Right ventricle myocardium inferior (tissue), 1 donor: Measurements from ENCODE around the gene C5orf15. TPM values are rescaled to one million over a fixed set of nuclear protein-coding genes. Genes with fewer than 3 reads are reported as not detected.
A peak's percentile ranks its signal among the peaks of the same experiment; 100 is the strongest.

ENCODE experiments used
- ATAC-seq: fragments of 200-7000 bp; cut with Tn5 transposase; one replicate; pipeline ENCODE4 v1.9.1; 2020; ENCODE audit warnings: mild to moderate bottlenecking, moderate library complexity
- DNase-seq: peaks from one replicate; pipeline ENCODE4 v3.0.0; 2021; ENCODE audit errors: missing footprints
- intact Hi-C: fragments of 100-400 bp; cut with DNase I; formaldehyde crosslinking; loops from one replicate; pipeline ENCODE4 v1.11.0; 2022
- total RNA-seq: library from RNA; stranded (reverse); fragmentation: NEBNext Ultra II Directional; extraction: Animal tissue kit (Norgen Biotek cat#: 25700); gene quantifications from one replicate; pipeline ENCODE4 v1.2.1, GENCODE V29; 2021
- donor health status: DM: no; HTN: yes; CAD: no; lungs with severe emphysema.

The C5orf15 gene
- total RNA-seq, 1 donor from 2014 or later = 34.1 TPM

DNA sequence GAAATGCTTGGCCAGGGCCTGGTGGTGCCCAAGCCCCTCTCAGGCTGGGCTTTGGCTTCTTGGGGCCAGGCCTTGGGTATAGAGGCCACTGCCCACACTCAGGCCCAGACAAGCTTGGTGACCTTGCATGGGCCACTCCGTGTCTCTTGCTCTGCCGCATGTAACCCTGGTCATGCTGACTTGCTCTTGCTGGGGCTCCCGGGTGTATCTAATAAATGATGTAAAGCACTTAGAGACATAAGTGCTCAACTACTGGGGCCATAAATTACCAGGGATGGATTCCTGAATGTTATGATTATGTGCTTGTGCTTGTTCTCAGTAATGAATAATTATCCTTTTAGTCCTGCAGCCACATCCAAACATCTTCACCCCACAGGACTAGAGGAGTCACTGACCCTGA, 54.0 kb downstream of the C5orf15 start:
- ATAC-seq = no peak
- DNase-seq = no peak
- intact Hi-C loops = loop anchor here (5.0 kb wide), 1 partner anchor 38 kb away; no protein-coding TSS in a partner anchor

DNA sequence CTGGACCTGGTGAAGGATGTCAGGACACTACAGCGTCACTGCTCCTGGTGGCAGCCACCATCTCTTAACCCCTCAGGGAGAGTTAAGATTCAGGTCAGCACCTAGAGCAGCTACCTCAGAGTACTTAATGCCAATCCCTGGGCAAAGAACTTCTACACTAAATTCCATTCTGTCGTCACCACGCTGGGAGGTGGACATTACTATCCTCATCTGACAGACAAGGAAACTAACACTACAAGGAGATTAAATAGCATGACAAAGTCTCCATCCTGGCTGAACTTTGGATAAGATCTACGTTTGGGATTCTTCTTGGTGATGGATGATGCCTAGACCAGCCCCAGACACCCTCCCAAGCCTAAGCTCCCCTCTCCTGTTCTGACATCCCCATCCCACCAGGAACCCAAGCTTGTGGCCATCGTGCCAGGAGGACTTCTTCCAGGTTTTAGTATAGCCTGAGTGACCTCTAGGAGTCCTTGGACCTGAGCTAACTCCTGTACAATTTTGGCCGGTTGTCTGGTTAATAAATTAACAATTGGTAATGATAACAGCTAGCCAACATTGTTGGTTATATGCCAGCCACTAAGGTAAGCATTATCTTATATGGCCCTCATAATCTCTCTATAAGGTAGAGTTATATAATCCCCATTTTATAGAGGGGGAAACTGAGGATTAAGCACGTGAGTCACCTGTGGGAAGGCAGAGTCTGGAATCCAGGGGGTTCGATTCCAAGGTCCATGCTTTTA, 54.8 kb downstream of the C5orf15 start:
- ATAC-seq (no peak), DNase-seq (no peak)

DNA sequence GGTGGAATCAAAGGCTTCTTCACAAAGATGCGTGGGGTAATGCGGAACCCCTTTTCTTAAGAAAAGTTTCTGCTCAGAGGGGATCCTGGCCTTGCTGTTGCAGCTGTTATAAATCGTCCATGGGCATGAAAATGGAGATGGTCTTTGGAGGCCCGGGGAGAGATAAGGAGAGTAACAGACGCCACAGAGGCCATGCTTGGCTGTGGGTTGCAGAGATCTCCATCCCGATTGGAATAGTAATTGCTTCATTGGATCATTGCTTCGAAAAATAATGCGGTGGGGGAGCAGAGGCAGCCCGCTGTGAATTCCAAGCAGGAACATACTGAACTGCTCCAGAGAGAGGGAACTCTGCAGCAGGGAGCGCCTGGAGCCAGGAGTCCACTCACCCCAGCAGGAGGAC, 55.5 kb downstream of the C5orf15 start:
- ATAC-seq (no peak), DNase-seq (no peak)
- intact Hi-C loops = loop anchor here (5.0 kb wide), 1 partner anchor 39 kb away; no protein-coding TSS in a partner anchor

More for the DNA sequence above, 54.8 kb downstream of the C5orf15 start:
- intact Hi-C loops = loop anchor here (5.0 kb wide), 1 partner anchor 39 kb away; no protein-coding TSS in a partner anchor

DNA sequence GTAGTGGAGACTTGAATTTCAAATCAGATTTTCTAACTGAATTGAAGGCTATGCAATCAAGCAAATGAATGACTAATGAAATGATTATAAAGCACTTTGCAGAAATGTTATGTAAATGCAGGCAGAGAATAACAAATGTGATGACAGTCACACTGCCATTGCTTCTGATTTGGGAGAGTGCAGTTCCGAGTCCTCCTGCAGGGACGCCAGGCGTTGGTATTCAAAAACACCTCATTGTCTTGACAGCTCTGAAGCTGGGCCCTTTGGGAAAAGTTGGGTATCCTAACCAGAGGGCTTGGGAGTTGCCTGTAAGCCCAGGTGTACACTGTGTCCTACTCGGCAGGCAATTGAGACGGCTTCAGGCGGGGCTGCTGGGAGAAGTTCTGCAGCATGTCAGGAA, 57.9 kb downstream of the C5orf15 start:
- ATAC-seq (peak; percentile 87), DNase-seq (no peak)
- intact Hi-C loops = loop anchor here (1.0 to 5.0 kb wide), 2 partner anchors 42 to 82 kb away; no protein-coding TSS in a partner anchor

DNA sequence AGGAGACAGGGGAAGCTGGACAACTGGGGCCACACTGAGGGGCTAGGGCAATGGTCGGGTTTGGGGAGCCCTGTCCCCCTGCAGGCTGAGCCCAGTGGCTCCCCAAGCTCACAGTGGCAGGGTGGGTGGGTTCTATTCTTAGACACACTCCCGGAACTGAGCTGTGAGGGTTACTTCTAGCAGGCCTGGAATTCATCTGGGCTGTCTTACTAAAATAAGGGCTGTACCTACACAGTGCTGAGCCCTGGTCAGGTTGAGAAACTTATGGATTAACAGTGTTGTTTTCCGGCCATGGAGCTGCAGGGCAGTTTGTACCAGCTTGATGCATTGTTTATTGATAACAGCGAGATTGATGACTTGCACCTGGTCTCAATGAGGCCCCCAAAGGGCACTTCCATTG, 58.8 kb downstream of the C5orf15 start:
- intact Hi-C loops = loop anchor here (1.0 to 5.0 kb wide), 2 partner anchors 43 to 83 kb away; no protein-coding TSS in a partner anchor
- ATAC-seq (no peak), DNase-seq (no peak)

DNA sequence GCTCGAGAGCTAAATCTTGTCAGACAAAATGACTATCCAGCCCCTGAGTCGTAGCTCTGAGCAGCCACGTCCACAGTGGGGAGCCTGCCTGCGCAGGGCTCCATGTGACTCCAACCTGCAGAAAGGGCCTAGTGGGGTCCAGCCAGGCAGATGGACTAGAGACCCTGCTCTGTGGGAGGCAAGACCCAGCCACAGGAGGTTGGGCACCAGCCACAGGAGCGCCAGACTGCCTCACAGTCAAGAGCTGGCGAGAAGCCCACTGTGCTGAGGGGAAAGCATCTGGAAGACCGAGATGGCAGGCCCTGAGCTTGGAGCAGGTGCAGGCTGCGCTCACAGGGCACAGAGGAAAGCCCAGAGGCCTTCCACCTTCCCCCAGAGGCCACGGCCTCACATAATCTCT, 61.4 kb downstream of the C5orf15 start:
- peak; percentile 82 for DNase-seq
- ATAC-seq = peak; percentile 45
- intact Hi-C loops = no loop called here

DNA sequence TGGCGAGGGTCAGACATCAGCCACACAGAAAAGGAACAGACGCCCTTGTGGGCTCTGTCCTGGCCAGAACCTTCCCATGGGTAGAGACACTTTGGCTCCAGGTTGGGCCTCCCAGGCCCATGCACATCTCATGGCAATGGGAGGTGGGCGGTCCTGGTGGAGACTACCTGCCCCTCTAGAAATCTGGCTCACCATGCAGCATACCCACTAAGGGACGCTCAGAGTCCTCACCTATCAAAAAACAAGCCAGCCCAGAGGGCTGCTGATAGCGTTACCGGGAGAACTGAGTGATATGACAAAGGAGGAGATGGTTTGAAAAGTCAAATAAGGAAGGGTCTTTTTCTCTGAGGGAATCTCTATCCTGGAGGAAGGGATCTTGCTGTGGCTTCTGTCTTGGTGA, 62.1 kb downstream of the C5orf15 start:
- ATAC-seq = no peak
- no peak for DNase-seq
- intact Hi-C loops = no loop called here

Other genes starting within 250 kb of the C5orf15 start
- 458 TPM for gene VDAC1, start 36.4 kb upstream of the C5orf15 start, total RNA-seq
- 2.8 TPM for gene TCF7, start 146.1 kb upstream of the C5orf15 start, total RNA-seq
- 458 TPM for gene SKP1, start 208.3 kb upstream of the C5orf15 start, total RNA-seq